Endothelial cell of umbilical vein (primary cell): ENCODE results near the gene IDH3A.

ENCODE experiments used
- CTCF ChIP-seq, 2 donors: IDR thresholded peaks; 1 replicate in 1 of 2; 2 replicates in 1 of 2; pipeline ENCODE4 v1.5.1; 2011; ENCODE audit warnings: low read length in 2 of 2, mild to moderate bottlenecking in 2 of 2, moderate library complexity in 2 of 2, control low read depth in 1 of 2, inconsistent platforms in 1 of 2, low read depth in 1 of 2; ENCODE audit not compliant: insufficient read depth in 1 of 2; ENCODE audit errors: extremely low read depth in 1 of 2
- EZH2 ChIP-seq: IDR thresholded peaks from 2 replicates; pipeline ENCODE4 v1.6.1; 2012; ENCODE audit warnings: borderline replicate concordance, low read depth, mild to moderate bottlenecking, moderate library complexity, low read length, inconsistent platforms; ENCODE audit not compliant: severe bottlenecking
- FOS ChIP-seq: IDR thresholded peaks from 2 replicates; pipeline ENCODE4 v1.6.1; 2011; ENCODE audit warnings: mild to moderate bottlenecking, low read length, moderate library complexity, borderline replicate concordance; ENCODE audit not compliant: insufficient read depth
- JUN ChIP-seq: IDR thresholded peaks from 2 replicates; pipeline ENCODE4 v1.6.1; 2011; ENCODE audit warnings: borderline replicate concordance, low read depth; ENCODE audit not compliant: insufficient read length, insufficient read depth
- MAX ChIP-seq: IDR thresholded peaks from 2 replicates; pipeline ENCODE4 v1.6.1; 2011; ENCODE audit not compliant: insufficient read depth, insufficient read length
- MYC ChIP-seq: IDR thresholded peaks from one replicate; pipeline ENCODE4 v1.6.1; 2011; ENCODE audit warnings: mild to moderate bottlenecking, low read depth, low read length
- POLR2A ChIP-seq: IDR thresholded peaks from 2 replicates; pipeline ENCODE4 v1.6.1; 2012; ENCODE audit warnings: low read depth, mild to moderate bottlenecking, control low read depth, low read length
- POLR2AphosphoS5 ChIP-seq: IDR thresholded peaks from 2 replicates; pipeline ENCODE4 v1.6.1; 2012; ENCODE audit warnings: low read depth, mild to moderate bottlenecking, control low read depth, low read length, moderate library complexity; ENCODE audit not compliant: insufficient read depth

- TF ChIP-seq CTCF (IDR thresholded peaks at IDR 0.05; ENCODE audit: extremely low read depth in 1 of 2, insufficient read depth in 1 of 2, low read depth in 1 of 2, low read length in 2 of 2) = no peak
- no peak for TF ChIP-seq POLR2A
- TF ChIP-seq JUN = peak; percentile 73
- no peak for TF ChIP-seq MYC
- no peak for TF ChIP-seq MAX
- no peak for TF ChIP-seq EZH2
- peak; percentile 89 for TF ChIP-seq FOS
- no peak for TF ChIP-seq POLR2AphosphoS5
Measured at GRCh38 chr15:78212546-78213424, 63.6 kb downstream of the IDH3A start.
